ENCODE results near the gene FLOT1.

FLOT1 gene

DNA sequence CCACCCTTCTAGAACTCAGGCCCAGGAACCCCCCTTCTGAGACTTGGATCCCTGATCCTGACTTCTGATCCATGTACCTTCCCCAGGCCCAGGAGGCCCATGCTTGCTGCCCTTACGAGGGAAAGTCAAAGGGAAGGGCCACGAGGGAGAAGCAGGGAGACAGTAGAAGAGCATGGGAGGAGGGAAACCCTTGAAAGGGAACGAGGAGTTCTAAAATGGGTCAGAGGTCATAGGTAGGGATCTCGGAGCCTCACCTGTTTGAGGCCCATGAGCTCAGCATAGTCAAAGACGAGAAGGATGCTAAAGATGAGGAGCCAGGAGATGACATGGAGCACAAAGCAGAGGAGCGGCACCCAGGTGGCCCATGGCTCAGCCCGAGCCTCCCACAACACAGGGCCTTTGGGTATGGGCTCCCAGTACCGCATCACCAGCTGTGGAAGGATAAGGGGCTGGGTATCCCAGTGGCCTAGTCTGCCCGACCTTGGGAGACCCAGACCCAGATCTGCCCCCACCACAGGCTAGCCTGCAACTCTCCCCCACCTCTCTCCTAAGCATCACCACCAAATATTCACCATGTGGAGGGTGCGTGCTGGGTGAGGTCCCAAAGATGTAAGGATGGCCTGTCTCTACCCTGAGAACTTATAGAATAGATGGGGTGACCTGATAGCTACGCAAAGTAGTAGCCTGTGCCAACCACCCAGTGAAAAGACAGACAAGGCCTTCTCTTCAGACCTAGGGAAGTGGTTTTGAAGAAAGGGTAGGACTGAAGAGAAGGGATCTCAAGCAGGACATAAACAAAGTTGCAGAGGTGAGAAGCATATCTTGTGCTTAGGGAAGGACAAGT is 53.2 kb downstream of the FLOT1 start:
- peak overlapping the region; percentile 93 for H3K4me3 ChIP-seq (ENCODE audit: low read length)
- DNase-seq (ENCODE audit: low read depth), result no peak
- TF ChIP-seq, protein P1, sequence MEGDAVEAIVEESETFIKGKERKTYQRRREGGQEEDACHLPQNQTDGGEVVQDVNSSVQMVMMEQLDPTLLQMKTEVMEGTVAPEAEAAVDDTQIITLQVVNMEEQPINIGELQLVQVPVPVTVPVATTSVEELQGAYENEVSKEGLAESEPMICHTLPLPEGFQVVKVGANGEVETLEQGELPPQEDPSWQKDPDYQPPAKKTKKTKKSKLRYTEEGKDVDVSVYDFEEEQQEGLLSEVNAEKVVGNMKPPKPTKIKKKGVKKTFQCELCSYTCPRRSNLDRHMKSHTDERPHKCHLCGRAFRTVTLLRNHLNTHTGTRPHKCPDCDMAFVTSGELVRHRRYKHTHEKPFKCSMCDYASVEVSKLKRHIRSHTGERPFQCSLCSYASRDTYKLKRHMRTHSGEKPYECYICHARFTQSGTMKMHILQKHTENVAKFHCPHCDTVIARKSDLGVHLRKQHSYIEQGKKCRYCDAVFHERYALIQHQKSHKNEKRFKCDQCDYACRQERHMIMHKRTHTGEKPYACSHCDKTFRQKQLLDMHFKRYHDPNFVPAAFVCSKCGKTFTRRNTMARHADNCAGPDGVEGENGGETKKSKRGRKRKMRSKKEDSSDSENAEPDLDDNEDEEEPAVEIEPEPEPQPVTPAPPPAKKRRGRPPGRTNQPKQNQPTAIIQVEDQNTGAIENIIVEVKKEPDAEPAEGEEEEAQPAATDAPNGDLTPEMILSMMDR (conservative IDR thresholded peaks at IDR 0.05; ENCODE audit: low read length), result no peak

DNA sequence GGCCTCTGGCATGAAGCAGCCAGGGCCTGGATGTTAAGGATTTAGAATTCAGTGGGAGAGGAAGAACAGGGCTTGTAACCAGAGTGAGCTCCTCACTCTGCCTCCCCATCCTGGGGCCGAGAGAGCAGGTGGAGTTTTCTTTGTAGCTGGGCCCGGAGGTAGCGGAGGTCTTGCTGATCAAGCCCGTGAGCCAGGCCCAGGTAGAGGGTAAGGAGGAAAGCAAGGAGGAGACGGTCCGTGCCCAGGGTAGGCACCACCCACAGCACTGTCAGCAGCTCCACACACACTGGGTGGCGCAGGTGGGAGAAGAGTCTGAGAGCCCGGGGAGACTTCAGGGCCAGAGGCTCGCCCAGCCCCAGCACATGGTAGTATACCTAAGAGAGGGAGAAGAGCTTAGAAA is 53.9 kb downstream of the FLOT1 start:
- DNase-seq (ENCODE audit: low read depth), result no peak
- TF ChIP-seq, protein P1 (conservative IDR thresholded peaks at IDR 0.05; ENCODE audit: low read length), result no peak
- peak overlapping the region; percentile 93 for H3K4me3 ChIP-seq (ENCODE audit: low read length)

DNA sequence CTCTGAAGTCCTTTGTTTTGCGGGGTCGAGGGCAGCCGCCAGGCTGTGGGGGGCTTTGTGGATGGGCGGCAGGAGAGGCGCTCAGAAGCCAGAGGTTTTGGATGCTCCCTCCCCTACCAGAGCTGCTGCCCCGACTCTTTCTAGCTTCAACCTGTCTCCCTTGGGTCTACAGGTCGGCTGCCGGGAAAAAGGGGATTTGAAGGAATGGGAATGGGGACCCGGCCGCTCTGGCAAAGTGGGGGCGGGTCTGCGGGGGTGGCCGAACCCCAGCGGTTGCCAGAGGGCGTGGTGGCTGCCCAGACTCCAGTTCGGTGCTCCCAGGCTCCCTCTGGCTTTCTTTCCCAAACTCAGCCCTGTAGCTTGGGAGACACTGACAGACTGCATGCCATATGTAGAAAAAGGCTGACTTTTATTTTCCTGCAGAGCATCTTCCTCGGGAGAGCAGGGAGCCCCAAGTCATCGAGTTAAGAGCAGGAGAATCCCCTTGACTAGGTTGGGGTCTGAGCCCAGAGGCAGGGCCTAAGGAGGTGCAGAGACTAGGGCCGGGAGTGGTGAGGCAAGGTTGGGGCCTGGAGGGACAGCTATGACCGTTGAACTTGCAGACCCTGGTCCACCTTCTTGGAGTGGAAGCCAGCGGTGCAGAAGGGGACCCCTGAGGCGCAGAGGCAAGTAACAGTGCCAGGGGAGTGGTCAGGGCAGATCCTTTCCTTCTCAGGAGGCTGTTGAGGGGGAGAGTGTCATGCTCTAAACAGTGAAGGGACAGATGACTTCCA is 54.6 kb downstream of the FLOT1 start:
- TF ChIP-seq, protein P1 (conservative IDR thresholded peaks at IDR 0.05; ENCODE audit: low read length), result peak; percentile 47
- H3K4me3 ChIP-seq (ENCODE audit: low read length), result peak overlapping the region; percentile 93
- DNase-seq (ENCODE audit: low read depth), result peak; percentile 67

DNA sequence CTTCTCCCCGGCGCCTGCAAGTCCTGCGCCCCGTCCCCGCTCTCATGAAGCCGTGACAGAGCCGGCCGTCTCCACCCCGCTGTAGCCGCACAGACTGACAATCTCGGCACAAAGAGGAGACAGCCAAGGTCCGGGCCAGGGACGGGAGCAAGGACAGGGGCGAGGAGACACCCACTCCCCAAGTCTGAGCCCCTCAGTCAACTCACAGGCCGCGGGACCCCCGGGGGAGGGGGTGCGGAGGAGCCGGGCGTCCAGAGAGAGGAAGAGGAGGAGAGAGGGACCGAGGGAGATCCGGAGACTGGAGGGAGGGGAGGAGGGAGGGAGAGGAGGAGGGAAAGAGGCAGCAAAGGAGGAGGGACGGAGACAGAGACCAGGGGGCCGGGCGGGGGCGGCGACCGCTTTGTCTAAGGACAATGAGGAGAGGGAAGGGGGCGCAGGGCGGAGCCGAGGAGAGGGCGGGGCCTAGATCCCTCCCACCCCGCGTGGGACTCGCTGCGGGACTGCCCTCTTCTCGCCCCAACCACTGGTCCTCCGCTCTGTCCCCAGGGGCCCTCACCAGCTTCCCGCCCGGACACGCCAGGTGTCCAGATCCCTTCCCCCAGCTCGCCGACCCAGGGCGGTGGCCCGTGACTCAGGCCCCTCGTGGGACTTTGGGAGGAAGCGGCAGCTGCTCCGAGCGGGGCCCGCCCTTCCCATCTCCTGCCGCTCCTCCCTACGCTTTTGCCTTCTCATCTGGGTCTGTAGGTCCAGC is 55.4 kb downstream of the FLOT1 start:
- peak; percentile 99 for DNase-seq (ENCODE audit: low read depth)
- TF ChIP-seq, protein P1 (conservative IDR thresholded peaks at IDR 0.05; ENCODE audit: low read length), result no peak
- H3K4me3 ChIP-seq (ENCODE audit: low read length), result peak overlapping the region; percentile 93

DNA sequence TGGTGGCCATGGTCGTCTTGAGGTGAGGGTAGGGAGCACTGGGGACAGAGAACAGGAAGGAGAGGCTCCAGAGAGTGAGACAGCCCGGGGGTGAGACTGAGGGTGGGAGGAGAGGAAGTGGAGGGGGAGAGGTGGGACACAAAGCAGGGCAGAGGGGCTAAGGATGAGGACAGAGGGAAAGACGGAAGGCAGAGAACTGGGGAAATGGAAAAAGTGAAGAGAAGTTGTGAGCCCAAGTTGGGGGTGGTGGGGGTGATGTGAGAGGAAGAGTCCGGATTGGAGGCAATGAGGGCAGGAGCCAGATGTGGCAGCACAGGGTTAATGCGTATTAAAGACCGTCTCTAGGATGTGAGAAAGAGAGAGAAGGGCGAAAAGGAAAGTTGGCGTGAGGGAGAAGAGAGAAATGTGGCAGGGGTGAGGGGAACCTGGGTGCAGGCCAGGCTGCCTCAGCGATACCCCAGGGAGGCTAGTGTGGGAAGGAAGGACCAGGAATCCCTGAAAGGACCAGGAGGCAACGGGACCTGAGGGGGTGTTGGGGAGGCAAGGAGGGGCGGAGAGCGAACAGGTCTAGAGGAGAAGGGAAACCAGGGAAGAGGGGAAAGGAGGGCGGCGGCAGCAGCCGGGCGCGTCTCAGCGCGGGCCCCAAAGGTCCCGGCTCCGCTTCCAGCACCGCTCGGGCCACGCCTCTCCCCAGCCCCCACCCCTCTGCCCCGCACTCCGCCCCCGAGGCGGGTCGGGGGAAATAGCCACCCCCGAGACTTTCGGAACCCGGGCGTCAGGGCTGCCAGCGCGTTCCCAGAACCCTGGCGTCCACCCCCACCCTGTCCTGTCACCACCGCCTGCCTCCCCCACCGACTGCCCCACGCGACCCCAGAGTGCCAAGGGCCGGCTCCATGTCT is 56.2 kb downstream of the FLOT1 start, which contains the start of gene PPP1R18:
Gene PPP1R18 (minus strand): TSS at position 637 of the 899 bp plus-strand sequence. CDS start 627 bp downstream, at position 10.
- DNase-seq (ENCODE audit: low read depth), result peak; percentile 65
- TF ChIP-seq, protein P1 (conservative IDR thresholded peaks at IDR 0.05; ENCODE audit: low read length), result no peak
- peak within 1 kb of the TSS; percentile 93 for H3K4me3 ChIP-seq (ENCODE audit: low read length)
